ENCODE measurements around the gene MARCO. TPM values are rescaled to one million over a fixed set of nuclear protein-coding genes. Genes with fewer than 3 reads are reported as not detected.
A peak's percentile ranks its signal among the peaks of the same experiment; 100 is the strongest.
"Not testable (repeated sequence)": the region's sequence is repeated elsewhere in the genome, so short reads cannot be mapped to it uniquely, and the experiment has no call there.

Gene MARCO
- total RNA-seq, 1 experiment from 2014 or later: 0.43 TPM

DNA sequence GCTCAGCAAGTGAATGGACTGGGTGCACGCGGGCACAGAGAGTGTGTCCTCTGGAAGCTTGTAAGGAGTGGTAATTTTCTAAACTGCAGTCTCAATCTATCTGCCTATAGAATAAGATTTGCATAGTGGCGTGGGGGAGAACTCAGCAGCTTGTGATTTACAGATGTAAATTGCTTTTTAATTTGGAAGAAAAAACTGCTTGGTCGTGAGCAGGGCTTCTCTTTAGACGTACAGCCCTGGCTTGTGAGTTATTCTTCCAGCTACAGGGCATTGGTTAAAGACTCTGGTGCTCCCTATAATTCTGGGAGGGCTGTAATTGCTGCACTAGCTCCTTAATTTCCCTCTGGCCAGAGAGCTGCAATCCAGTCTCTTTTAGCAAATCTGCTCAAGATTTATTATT is 84.9 kb downstream of the MARCO start:
- Histone ChIP-seq H3K4me3 (ENCODE audit: low read depth, low read length) (no peak overlapping the region), H3K9me3 (no peaks in the 10 kb centered on the region), H3K4me1 (no peaks in the 10 kb centered on the region), H3K36me3 (ENCODE audit: control insufficient read depth, insufficient read depth, low read length) (no peaks in the 10 kb centered on the region), H3K27me3 (replicated peaks; ENCODE audit: control insufficient read depth, insufficient read depth, low read length) (no peaks in the 10 kb centered on the region; the same call in 1 of the 2 replicates)
- intact Hi-C loops (cut with micrococcal nuclease; ENCODE audit: unreplicated experiment): no loop called here
- Mint-ChIP-seq H3K9me3 (ENCODE audit: unreplicated experiment) (peaks cover 9% of the 10 kb centered on the region), H3K27ac (ENCODE audit: unreplicated experiment) (no peak overlapping the region), H3K4me3 (ENCODE audit: unreplicated experiment) (no peak overlapping the region), H3K36me3 (ENCODE audit: insufficient read depth, unreplicated experiment) (no peaks in the 10 kb centered on the region), H3K4me1 (ENCODE audit: low read depth, unreplicated experiment) (no peaks in the 10 kb centered on the region), H3K27me3 (ENCODE audit: insufficient read depth, unreplicated experiment) (peaks cover 17% of the 10 kb centered on the region)
- ChIA-PET POLR2A (no interaction called here), CTCF (interaction anchor here (0.6 to 1.3 kb wide), 4 partner anchors 21 to 584 kb away, joined by 3 to 5 read pairs (median 4); no protein-coding TSS in a partner anchor)
- no peak for DNase-seq
- no TSS peak for BruUV-seq (replicated peaks)
- TF ChIP-seq CTCF (IDR thresholded peaks at IDR 0.05; ENCODE audit: insufficient read depth in 1 of 2, low read depth in 1 of 2, low read length in 1 of 2, severe bottlenecking in 1 of 2, unreplicated experiment in 1 of 2): no peak

DNA sequence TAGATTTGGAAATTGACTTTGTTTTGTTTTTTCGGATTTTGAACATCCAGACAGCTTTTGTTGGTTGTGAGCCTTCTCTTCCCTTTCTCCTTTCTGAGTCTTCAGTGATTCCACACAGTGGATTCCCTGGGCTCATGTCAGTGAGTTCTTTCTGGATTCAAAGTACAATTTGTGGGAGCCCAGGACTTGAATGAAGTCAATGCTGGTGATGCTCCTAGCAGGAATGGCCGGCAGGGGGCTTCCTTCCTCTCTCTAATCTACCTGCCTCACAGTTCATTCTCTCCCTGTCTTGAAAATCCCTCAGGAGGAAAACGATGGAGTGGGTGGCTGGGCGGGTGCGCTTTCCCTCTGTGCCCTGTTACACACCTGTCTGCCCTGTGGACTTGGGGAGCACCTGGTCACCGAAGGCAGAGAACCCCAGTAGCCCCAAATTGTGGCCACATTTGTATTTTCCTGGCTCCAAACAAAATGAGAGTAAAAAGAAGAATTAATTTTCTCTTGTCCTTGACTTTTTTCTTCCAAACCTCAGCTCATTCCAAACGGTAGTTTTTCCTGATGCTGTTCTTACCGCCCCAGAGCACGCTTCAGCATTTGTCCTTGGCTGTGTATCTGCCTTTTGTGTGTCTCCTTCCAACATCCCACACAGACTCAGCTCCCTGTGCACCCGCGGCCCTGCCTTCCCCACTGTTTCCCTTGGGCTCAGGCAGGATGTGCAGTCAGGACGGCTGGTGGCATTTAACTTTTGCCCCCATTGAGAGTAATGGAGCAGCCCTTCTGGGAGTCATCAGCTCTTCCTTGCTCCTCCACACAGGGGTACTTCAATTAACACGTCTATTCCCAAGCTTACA is 86.6 kb downstream of the MARCO start:
- TF ChIP-seq CTCF (IDR thresholded peaks at IDR 0.05; ENCODE audit: insufficient read depth in 1 of 2, low read depth in 1 of 2, low read length in 1 of 2, severe bottlenecking in 1 of 2, unreplicated experiment in 1 of 2): peak; percentile 71 to 78
- BruUV-seq (replicated peaks): no TSS peak
- peaks cover 17% of the 10 kb centered on the region for H3K27me3 Mint-ChIP-seq (ENCODE audit: insufficient read depth, unreplicated experiment)
- POLR2A ChIA-PET: no interaction called here
- Histone ChIP-seq H3K27me3 (replicated peaks; ENCODE audit: control insufficient read depth, insufficient read depth, low read length) (no peaks in the 10 kb centered on the region; the same call in 1 of the 2 replicates), H3K4me1 (no peaks in the 10 kb centered on the region), H3K4me3 (ENCODE audit: low read depth, low read length) (no peak overlapping the region), H3K36me3 (ENCODE audit: control insufficient read depth, insufficient read depth, low read length) (no peaks in the 10 kb centered on the region), H3K9me3 (no peaks in the 10 kb centered on the region)
- DNase-seq: peak; percentile 63 to 65
- CTCF ChIA-PET: interaction anchor here (0.9 kb wide), 1 partner anchor 263 kb away, joined by 3 read pairs; no protein-coding TSS in a partner anchor
- no peaks in the 10 kb centered on the region for H3K36me3 Mint-ChIP-seq (ENCODE audit: insufficient read depth, unreplicated experiment)
- no peak overlapping the region for H3K27ac Mint-ChIP-seq (ENCODE audit: unreplicated experiment)
- H3K4me1 Mint-ChIP-seq (ENCODE audit: low read depth, unreplicated experiment): no peaks in the 10 kb centered on the region
- intact Hi-C loops (cut with micrococcal nuclease; ENCODE audit: unreplicated experiment): loop anchor here (1.0 to 2.0 kb wide), 5 partner anchors 146 to 282 kb away; no protein-coding TSS in a partner anchor
- no peak overlapping the region for H3K4me3 Mint-ChIP-seq (ENCODE audit: unreplicated experiment)
- H3K9me3 Mint-ChIP-seq (ENCODE audit: unreplicated experiment): peaks cover 9% of the 10 kb centered on the region

DNA sequence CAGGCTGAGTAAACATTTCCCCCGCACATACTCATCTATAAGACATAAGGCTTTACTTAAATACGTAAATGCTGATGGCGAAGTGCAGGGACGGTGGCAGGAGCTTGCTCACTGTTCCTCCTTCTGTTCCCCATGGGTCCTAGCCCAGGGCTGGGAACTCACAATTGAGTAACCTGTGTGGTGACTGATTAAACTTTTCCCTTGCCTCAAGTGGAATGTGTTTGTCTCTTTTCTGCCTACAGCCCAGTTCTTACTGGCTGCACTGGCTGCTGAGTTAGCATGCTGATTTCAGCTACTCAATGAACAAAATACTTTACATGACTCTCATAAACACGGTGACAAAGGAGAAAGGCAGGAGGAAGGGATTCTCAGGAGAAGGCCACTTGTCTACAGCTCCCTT is 87.3 kb downstream of the MARCO start:
- Mint-ChIP-seq H3K4me1 (ENCODE audit: low read depth, unreplicated experiment) (no peaks in the 10 kb centered on the region), H3K27me3 (ENCODE audit: insufficient read depth, unreplicated experiment) (peaks cover 17% of the 10 kb centered on the region), H3K36me3 (ENCODE audit: insufficient read depth, unreplicated experiment) (no peaks in the 10 kb centered on the region), H3K4me3 (ENCODE audit: unreplicated experiment) (no peak overlapping the region), H3K27ac (ENCODE audit: unreplicated experiment) (no peak overlapping the region), H3K9me3 (ENCODE audit: unreplicated experiment) (peaks cover 11% of the 10 kb centered on the region)
- H3K27me3 ChIP-seq (replicated peaks; ENCODE audit: control insufficient read depth, insufficient read depth, low read length): no peaks in the 10 kb centered on the region; the same call in 1 of the 2 replicates
- no peaks in the 10 kb centered on the region for H3K4me1 ChIP-seq
- no peaks in the 10 kb centered on the region for H3K36me3 ChIP-seq (ENCODE audit: control insufficient read depth, insufficient read depth, low read length)
- no peak for TF ChIP-seq CTCF (IDR thresholded peaks at IDR 0.05; ENCODE audit: insufficient read depth in 1 of 2, low read depth in 1 of 2, low read length in 1 of 2, severe bottlenecking in 1 of 2, unreplicated experiment in 1 of 2)
- no TSS peak for BruUV-seq (replicated peaks)
- ChIA-PET CTCF (interaction anchor here (0.9 kb wide), 1 partner anchor 262 kb away, joined by 3 read pairs; no protein-coding TSS in a partner anchor), POLR2A (no interaction called here)
- intact Hi-C loops (cut with micrococcal nuclease; ENCODE audit: unreplicated experiment): loop anchor here (2.0 kb wide), 1 partner anchor 282 kb away; no protein-coding TSS in a partner anchor
- H3K4me3 ChIP-seq (ENCODE audit: low read depth, low read length): no peak overlapping the region
- H3K9me3 ChIP-seq: peaks cover under 1% of the 10 kb centered on the region
- DNase-seq: no peak

GRCh38 chr2:119037922-119038321 is 95.9 kb downstream of the MARCO start:
- H3K4me3 ChIP-seq (ENCODE audit: low read depth, low read length); BruUV-seq (replicated peaks); H3K36me3 ChIP-seq (ENCODE audit: control insufficient read depth, insufficient read depth, low read length); H3K27me3 ChIP-seq (replicated peaks; ENCODE audit: control insufficient read depth, insufficient read depth, low read length); H3K27ac Mint-ChIP-seq (ENCODE audit: unreplicated experiment); H3K4me1 ChIP-seq; H3K36me3 Mint-ChIP-seq (ENCODE audit: insufficient read depth, unreplicated experiment); DNase-seq; H3K4me3 Mint-ChIP-seq (ENCODE audit: unreplicated experiment); intact Hi-C loops (cut with micrococcal nuclease; ENCODE audit: unreplicated experiment); CTCF ChIA-PET; H3K9me3 ChIP-seq; H3K4me1 Mint-ChIP-seq (ENCODE audit: low read depth, unreplicated experiment); POLR2A ChIA-PET: not testable (repeated sequence)
- peaks cover 23% of the 10 kb centered on the region for H3K9me3 Mint-ChIP-seq (ENCODE audit: unreplicated experiment)
- H3K27me3 Mint-ChIP-seq (ENCODE audit: insufficient read depth, unreplicated experiment): peaks cover 23% of the 10 kb centered on the region
